Adrenal gland (tissue), 5 donors: ENCODE data around the gene TXN2.

ENCODE experiments used
- CTCF ChIP-seq, 6 experiments: fragments of 450-650 bp in 4 of 6; fragments of 200-600 bp in 2 of 6; sonication (generic) in 1 of 6; IDR thresholded peaks; 1 replicate in 5 of 6; 2 replicates in 1 of 6; pipeline versions ENCODE4 v1.5.1 to v1.8.0; 2016 to 2021; ENCODE audit warnings: antibody characterized with exemption in 6 of 6, mild to moderate bottlenecking in 2 of 6, moderate library complexity in 1 of 6
- POLR2A ChIP-seq, 2 donors: fragments of 450-650 bp; IDR thresholded peaks; one replicate each; pipeline ENCODE4 v1.6.1; 2017; ENCODE audit warnings: antibody characterized with exemption in 2 of 2, mild to moderate bottlenecking in 2 of 2, moderate library complexity in 1 of 2
- donor health status: DM: no; HTN: no; CAD: no.

DNA sequence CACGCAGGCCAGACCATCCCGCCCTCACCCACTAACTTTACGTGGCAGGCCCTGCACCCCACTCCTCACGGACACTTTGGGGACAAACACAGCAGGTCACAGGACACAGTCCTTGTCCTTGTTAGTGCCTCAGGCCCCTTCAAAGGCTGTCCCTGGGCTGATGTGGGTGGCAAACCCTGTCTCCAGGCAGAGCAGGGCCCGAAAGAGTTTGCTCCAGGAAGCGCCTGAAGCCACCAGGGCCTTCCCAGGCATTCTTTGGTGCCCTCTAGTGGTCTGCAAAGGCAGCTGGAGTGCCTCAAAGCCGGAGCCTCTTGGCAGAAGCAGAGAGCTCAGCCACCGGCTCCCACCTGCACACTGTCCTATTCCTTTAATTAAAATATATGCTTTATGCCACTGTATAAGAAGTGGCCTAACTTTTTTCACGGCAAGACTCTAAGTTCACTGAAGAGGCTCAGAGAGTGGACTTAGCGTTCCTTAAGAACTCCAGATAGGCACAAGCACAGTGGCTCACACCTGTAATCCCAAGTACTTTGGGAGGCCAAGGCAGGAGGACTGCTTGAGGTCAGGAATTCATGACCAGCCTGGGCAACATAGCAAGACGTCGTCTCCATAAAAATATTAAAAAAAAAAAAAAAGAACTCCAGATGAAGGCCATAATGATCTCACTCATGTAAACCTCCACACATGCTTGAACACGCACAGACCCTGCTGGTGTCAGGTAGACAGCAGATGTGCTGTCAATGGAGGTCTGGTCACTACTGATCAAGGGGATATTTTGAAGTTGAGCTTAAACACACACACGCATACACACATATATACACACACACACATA lies 11.1 kb downstream of the TXN2 start:
- TF ChIP-seq POLR2A (IDR thresholded peaks at IDR 0.05) (no peak), CTCF (IDR thresholded peaks at IDR 0.05) (peak; percentile 89 to 96 (median 90))
